Nephron progenitor cell (in vitro differentiated cells): ENCODE results near the gene NAPB.

Source experiments
- DNase-seq: peaks from one replicate; pipeline ENCODE4 v3.0.0; 2021
- H3K27ac Mint-ChIP-seq: 2 replicates; pipeline ENCODE4 v1.8.0; 2021; ENCODE audit warnings: mild to moderate bottlenecking, moderate library complexity, mixed read lengths
- H3K27me3 Mint-ChIP-seq: 2 replicates; pipeline ENCODE4 v1.8.0; 2021; ENCODE audit warnings: mild to moderate bottlenecking, low read depth, mixed read lengths; ENCODE audit not compliant: poor library complexity
- H3K36me3 Mint-ChIP-seq: 2 replicates; pipeline ENCODE4 v1.8.0; 2021; ENCODE audit warnings: low read depth, mixed read lengths
- H3K4me1 Mint-ChIP-seq: 2 replicates; pipeline ENCODE4 v1.8.0; 2021; ENCODE audit warnings: mixed read lengths
- H3K4me3 Mint-ChIP-seq: 2 replicates; pipeline ENCODE4 v1.8.0; 2021; ENCODE audit warnings: mild to moderate bottlenecking, moderate library complexity, mixed read lengths
- H3K9me3 Mint-ChIP-seq: 2 replicates; pipeline ENCODE4 v1.8.0; 2021; ENCODE audit warnings: mild to moderate bottlenecking, moderate library complexity, mixed read lengths
- CTCF ChIP-seq: fragments of 200-600 bp; sonication (generic); IDR thresholded peaks from 2 replicates; pipeline ENCODE4 v1.5.0; 2021; ENCODE audit warnings: antibody characterized with exemption

The NAPB gene

GRCh38 chr20:23419995-23420901 lies 1.0 kb downstream of the NAPB start:
- H3K27ac Mint-ChIP-seq, result no peak overlapping the region
- H3K36me3 Mint-ChIP-seq, result peaks cover 9% of the 10 kb centered on the region
- H3K9me3 Mint-ChIP-seq, result peaks cover 8% of the 10 kb centered on the region
- H3K27me3 Mint-ChIP-seq, result peaks cover 4% of the 10 kb centered on the region
- TF ChIP-seq CTCF, result no peak
- peak; percentile 46 for DNase-seq
- peak overlapping the region; percentile 92 for H3K4me3 Mint-ChIP-seq
- H3K4me1 Mint-ChIP-seq, result peaks cover 35% of the 10 kb centered on the region

DNA sequence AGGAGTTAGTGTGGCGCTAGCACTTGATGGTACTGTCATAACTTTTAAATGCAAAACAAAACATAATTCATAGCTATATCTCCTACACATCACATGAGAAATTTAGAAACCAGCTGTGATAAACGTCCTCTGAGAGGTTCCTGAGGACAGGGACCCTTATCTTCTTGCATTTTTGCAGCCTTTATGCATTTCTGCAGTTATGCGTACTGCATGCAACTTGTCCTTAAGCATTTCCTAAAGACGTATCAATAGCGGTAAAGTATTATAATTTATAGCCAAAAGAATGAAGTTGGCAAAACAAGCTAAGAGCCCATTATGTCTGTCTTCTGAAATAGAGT lies 1.7 kb downstream of the NAPB start:
- H3K9me3 Mint-ChIP-seq, result peaks cover 1% of the 10 kb centered on the region
- H3K27me3 Mint-ChIP-seq, result peaks cover 4% of the 10 kb centered on the region
- no peak overlapping the region for H3K27ac Mint-ChIP-seq

DNA sequence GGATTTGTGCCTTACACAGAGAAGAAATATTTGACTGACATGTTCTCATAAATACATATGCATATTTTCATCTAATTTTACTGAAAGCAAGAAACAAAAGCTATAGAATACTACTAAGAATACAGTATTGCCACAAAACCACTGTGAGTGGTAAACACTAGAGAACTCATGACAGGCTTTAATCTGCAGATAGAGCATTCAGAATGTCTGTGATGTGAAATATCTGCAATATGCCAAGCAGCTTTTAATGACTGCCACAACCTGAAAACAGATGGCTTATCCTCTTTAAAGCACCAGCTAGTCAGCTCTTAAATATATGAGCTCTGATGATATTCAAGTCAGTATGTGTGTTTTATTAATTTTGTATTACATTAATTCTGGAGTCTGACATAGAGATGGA lies 3.4 kb downstream of the NAPB start:
- H3K36me3 Mint-ChIP-seq, result peaks cover 19% of the 10 kb centered on the region
- DNase-seq, result no peak
- H3K9me3 Mint-ChIP-seq, result no peaks in the 10 kb centered on the region
- no peak overlapping the region for H3K27ac Mint-ChIP-seq
- H3K4me3 Mint-ChIP-seq, result no peak overlapping the region
- peaks cover 28% of the 10 kb centered on the region for H3K4me1 Mint-ChIP-seq
- H3K27me3 Mint-ChIP-seq, result peaks cover 4% of the 10 kb centered on the region
- no peak for TF ChIP-seq CTCF

More for the DNA sequence above, 1.7 kb downstream of the NAPB start:
- Mint-ChIP-seq H3K36me3 (peaks cover 13% of the 10 kb centered on the region), H3K4me1 (peaks cover 29% of the 10 kb centered on the region), H3K4me3 (peak overlapping the region; percentile 92)
- no peak for TF ChIP-seq CTCF
- no peak for DNase-seq

DNA sequence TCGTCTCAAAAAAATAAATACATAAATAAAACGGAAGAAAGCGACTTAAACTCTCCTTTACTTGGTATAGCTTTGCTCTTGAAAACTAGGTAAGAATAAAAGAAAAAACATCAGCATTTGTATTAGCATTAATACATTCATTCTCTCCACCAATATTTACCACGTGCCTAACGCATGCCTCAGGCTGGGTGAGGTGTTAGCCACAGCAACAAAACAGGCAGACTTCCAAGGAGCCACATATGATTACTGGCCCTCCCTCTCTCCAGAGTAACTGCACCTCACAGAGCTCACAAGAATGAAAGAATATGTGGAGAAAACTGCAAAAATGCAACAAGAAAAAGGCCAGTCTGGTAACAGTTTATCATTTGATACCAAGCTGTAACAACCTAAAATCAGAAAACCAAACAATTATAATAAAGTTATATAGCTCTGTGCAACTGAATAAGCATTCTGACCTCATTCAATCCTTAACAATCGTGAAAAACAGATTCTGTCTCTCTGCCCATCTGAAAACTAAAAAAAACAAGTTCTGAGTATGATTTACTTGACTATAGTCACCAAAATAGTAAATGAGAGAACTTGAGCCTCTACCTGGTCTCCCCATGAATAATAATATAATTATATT lies 5.2 kb downstream of the NAPB start:
- Mint-ChIP-seq H3K4me3 (no peak overlapping the region), H3K27ac (peak overlapping the region; percentile 82), H3K9me3 (no peaks in the 10 kb centered on the region), H3K36me3 (peaks cover 19% of the 10 kb centered on the region), H3K27me3 (no peaks in the 10 kb centered on the region), H3K4me1 (peaks cover 35% of the 10 kb centered on the region)
- DNase-seq, result no peak
- TF ChIP-seq CTCF, result no peak

GRCh38 chr20:23415555-23415954 lies 5.7 kb downstream of the NAPB start:
- Mint-ChIP-seq H3K27ac (peak overlapping the region; percentile 82), H3K4me1 (peaks cover 35% of the 10 kb centered on the region), H3K9me3 (no peaks in the 10 kb centered on the region), H3K27me3 (no peaks in the 10 kb centered on the region), H3K4me3 (no peak overlapping the region), H3K36me3 (peaks cover 19% of the 10 kb centered on the region)
- no peak for TF ChIP-seq CTCF
- no peak for DNase-seq
